ENCODE results near the gene LRCH4.

DNA sequence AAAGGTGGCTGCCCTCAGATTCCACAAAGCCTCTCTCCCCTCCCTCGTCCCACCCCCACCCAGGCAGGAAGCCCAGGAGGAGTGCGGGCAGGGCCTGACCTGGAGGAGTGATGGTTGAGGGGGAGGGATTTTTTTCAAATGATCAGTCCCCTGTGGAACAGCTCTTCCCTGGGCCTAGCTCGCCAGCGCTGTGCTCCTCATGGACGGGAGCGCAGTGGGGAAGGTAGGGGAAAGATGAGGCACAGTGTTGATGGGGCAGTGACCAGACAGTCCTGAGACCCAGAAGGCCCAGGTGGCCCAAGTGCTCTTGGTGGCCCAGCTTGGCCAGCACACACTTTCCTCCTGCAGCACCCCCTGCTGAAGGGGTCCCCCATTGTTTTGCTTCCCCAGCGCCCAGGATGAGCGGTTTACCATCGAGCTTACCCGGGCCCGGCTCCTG is 20.8 kb downstream of the LRCH4 start:
- no peak for TF ChIP-seq POLR2A (IDR thresholded peaks at IDR 0.05)
- TF ChIP-seq, protein P1, sequence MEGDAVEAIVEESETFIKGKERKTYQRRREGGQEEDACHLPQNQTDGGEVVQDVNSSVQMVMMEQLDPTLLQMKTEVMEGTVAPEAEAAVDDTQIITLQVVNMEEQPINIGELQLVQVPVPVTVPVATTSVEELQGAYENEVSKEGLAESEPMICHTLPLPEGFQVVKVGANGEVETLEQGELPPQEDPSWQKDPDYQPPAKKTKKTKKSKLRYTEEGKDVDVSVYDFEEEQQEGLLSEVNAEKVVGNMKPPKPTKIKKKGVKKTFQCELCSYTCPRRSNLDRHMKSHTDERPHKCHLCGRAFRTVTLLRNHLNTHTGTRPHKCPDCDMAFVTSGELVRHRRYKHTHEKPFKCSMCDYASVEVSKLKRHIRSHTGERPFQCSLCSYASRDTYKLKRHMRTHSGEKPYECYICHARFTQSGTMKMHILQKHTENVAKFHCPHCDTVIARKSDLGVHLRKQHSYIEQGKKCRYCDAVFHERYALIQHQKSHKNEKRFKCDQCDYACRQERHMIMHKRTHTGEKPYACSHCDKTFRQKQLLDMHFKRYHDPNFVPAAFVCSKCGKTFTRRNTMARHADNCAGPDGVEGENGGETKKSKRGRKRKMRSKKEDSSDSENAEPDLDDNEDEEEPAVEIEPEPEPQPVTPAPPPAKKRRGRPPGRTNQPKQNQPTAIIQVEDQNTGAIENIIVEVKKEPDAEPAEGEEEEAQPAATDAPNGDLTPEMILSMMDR (IDR thresholded peaks at IDR 0.05): no peak

Measured in transverse colon (tissue), 3 donors.